HCT116 (cell line): ENCODE results near the gene RAP1GAP2.

Experiments used
- CBX3 ChIP-seq: IDR thresholded peaks from 2 replicates; pipeline ENCODE4 v1.6.1; 2012; ENCODE audit warnings: low read depth
- EGR1 ChIP-seq: IDR thresholded peaks from 2 replicates; pipeline ENCODE4 v1.6.1; 2012; ENCODE audit warnings: low read depth
- EZH2 ChIP-seq: fragments of 200-600 bp; sonication (generic); IDR thresholded peaks from 2 replicates; pipeline ENCODE4 v1.6.1; 2017; ENCODE audit warnings: antibody characterized with exemption, mixed run types
- EZH2phosphoT487 ChIP-seq: fragments of 200-600 bp; IDR thresholded peaks from 2 replicates; pipeline ENCODE4 v1.6.1; 2018; ENCODE audit warnings: antibody characterized with exemption, borderline replicate concordance
- POLR2A ChIP-seq: IDR thresholded peaks from 2 replicates; pipeline ENCODE4 v1.7.0; 2011; ENCODE audit warnings: borderline replicate concordance; ENCODE audit not compliant: insufficient read depth, insufficient read length; ENCODE audit errors: extremely low read depth
- POLR2AphosphoS5 ChIP-seq: IDR thresholded peaks from 2 replicates; pipeline ENCODE4 v1.6.1; 2011; ENCODE audit warnings: mild to moderate bottlenecking, low read depth, low read length, moderate library complexity
- SIN3A ChIP-seq: IDR thresholded peaks from 2 replicates; pipeline ENCODE4 v1.6.1; 2012; ENCODE audit warnings: low read depth
- SP1 ChIP-seq: IDR thresholded peaks from 2 replicates; pipeline ENCODE4 v1.6.1; 2012; ENCODE audit warnings: low read depth
- TCF7L2 ChIP-seq: IDR thresholded peaks from 2 replicates; pipeline ENCODE4 v1.7.0; 2011; ENCODE audit warnings: borderline replicate concordance, inconsistent platforms; ENCODE audit not compliant: insufficient read depth, insufficient read length; ENCODE audit errors: extremely low read depth
- ZFX ChIP-seq: fragments of 450-650 bp; IDR thresholded peaks from 2 replicates; pipeline ENCODE4 v1.6.1; 2017
- ZNF274 ChIP-seq: fragments of 200-500 bp; sonication (Bioruptor generic); IDR thresholded peaks from 2 replicates; pipeline ENCODE4 v1.6.1; 2014; ENCODE audit warnings: mild to moderate bottlenecking, low read depth, low read length, inconsistent platforms
- TF ChIP-seq, protein P1 (sequence below): IDR thresholded peaks from 2 replicates; pipeline ENCODE4 v1.6.1; 2012; ENCODE audit warnings: low read depth
- TF ChIP-seq, protein P2 (sequence below), 3 experiments: fragments of 200-600 bp in 1 of 3; sonication (generic) in 1 of 3; IDR thresholded peaks in 2 of 3; conservative IDR thresholded peaks in 1 of 3; 2 replicates each; pipeline ENCODE4 v1.5.1; 2012 to 2017; ENCODE audit warnings: low read depth in 2 of 3, low read length in 2 of 3, antibody characterized with exemption in 1 of 3, borderline replicate concordance in 1 of 3, control low read depth in 1 of 3, mild to moderate bottlenecking in 1 of 3, mixed read lengths in 1 of 3, mixed run types in 1 of 3, moderate library complexity in 1 of 3; ENCODE audit not compliant: insufficient read depth in 1 of 3

DNA sequence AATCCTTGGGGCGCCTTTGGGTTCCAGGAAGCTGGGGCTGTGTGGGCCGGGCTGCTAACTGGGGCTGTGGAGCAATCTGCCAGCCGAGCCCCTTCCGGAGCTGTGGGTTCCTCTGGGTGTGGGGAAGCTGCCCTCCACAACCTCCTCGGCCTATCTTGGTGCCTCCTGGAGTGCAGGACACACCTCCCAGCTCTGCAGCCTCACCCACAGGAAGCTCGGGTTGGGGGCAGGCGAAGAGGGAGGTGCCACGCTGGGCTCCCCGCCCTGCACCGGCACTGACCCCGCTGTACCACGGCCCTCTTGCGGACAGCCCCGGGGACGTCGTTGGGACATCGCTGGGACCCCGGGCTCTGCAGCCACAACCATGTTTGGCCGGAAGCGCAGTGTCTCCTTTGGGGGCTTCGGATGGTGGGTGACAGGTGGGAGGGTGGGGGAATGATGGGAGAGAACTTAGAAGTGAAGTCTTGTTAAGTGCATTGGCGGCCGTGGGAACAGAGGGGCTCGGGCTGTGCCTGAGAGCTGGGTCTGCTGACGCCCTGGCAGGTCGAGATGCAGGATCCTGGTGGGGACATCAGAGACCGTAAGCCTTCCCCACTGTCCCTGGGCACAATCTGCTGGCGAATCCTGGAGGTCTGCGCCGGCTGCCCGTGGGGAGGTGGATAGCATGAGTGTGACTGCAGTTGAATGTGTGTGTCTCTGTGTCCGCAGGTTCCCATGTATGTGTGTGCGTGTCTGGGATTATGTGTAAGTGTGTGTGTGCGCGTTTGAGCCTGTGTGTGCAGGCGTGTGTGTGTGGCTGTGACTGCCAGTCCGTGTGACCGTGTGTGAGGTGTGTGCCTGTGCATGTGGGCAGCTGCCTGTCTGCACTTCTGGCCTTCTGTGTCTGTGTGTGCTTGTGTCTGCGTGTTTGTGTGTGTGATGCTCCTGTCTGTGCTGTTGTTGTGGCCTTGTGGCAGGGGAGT lies at the start of gene RAP1GAP2:
- TF ChIP-seq SP1 (no peak), SIN3A (no peak), ZFX (no peak), POLR2AphosphoS5 (no peak), ZNF274 (no peak), CBX3 (no peak), EZH2 (no peak), EGR1 (no peak), POLR2A (no peak), EZH2phosphoT487 (no peak), TCF7L2 (no peak)
- TF ChIP-seq, protein P1, sequence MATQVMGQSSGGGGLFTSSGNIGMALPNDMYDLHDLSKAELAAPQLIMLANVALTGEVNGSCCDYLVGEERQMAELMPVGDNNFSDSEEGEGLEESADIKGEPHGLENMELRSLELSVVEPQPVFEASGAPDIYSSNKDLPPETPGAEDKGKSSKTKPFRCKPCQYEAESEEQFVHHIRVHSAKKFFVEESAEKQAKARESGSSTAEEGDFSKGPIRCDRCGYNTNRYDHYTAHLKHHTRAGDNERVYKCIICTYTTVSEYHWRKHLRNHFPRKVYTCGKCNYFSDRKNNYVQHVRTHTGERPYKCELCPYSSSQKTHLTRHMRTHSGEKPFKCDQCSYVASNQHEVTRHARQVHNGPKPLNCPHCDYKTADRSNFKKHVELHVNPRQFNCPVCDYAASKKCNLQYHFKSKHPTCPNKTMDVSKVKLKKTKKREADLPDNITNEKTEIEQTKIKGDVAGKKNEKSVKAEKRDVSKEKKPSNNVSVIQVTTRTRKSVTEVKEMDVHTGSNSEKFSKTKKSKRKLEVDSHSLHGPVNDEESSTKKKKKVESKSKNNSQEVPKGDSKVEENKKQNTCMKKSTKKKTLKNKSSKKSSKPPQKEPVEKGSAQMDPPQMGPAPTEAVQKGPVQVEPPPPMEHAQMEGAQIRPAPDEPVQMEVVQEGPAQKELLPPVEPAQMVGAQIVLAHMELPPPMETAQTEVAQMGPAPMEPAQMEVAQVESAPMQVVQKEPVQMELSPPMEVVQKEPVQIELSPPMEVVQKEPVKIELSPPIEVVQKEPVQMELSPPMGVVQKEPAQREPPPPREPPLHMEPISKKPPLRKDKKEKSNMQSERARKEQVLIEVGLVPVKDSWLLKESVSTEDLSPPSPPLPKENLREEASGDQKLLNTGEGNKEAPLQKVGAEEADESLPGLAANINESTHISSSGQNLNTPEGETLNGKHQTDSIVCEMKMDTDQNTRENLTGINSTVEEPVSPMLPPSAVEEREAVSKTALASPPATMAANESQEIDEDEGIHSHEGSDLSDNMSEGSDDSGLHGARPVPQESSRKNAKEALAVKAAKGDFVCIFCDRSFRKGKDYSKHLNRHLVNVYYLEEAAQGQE, result no peak
- TF ChIP-seq, protein P2, sequence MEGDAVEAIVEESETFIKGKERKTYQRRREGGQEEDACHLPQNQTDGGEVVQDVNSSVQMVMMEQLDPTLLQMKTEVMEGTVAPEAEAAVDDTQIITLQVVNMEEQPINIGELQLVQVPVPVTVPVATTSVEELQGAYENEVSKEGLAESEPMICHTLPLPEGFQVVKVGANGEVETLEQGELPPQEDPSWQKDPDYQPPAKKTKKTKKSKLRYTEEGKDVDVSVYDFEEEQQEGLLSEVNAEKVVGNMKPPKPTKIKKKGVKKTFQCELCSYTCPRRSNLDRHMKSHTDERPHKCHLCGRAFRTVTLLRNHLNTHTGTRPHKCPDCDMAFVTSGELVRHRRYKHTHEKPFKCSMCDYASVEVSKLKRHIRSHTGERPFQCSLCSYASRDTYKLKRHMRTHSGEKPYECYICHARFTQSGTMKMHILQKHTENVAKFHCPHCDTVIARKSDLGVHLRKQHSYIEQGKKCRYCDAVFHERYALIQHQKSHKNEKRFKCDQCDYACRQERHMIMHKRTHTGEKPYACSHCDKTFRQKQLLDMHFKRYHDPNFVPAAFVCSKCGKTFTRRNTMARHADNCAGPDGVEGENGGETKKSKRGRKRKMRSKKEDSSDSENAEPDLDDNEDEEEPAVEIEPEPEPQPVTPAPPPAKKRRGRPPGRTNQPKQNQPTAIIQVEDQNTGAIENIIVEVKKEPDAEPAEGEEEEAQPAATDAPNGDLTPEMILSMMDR (IDR thresholded peaks at IDR 0.05 in 2 of 3, conservative IDR thresholded peaks at IDR 0.05 in 1 of 3; ENCODE audit: borderline replicate concordance in 1 of 3, insufficient read depth in 1 of 3, low read depth in 2 of 3, low read length in 2 of 3), result no peak
